Heart left ventricle (tissue), 13 donors: ENCODE data around the gene ZNF576.

ENCODE experiments used
- CTCF ChIP-seq, 12 donors: fragments of 200-600 bp; sonication (generic) in 4 of 12; IDR thresholded peaks; one replicate each; pipeline versions ENCODE4 v1.5.0 to v1.8.0; 2018 to 2022; ENCODE audit warnings: antibody characterized with exemption in 12 of 12, mild to moderate bottlenecking in 5 of 12
- POLR2A ChIP-seq, 2 donors: fragments of 450-650 bp; IDR thresholded peaks; one replicate each; pipeline ENCODE4 v1.6.1; 2017; ENCODE audit warnings: antibody characterized with exemption in 2 of 2, mild to moderate bottlenecking in 2 of 2, moderate library complexity in 2 of 2
- donor health status: ischemic (EF 13 %, LVEDD 7.1; RV severe dilation, severe dysfunction).
- donor health status: DM: no; HTN: yes; CAD: no.
- donor health status: DM: no; HTN: no; CAD: no.
- donor health status: ischemic (EF 25% LVEDD 6.9; RV normal size, moderate dysfunction).
- donor health status: ischemic (EF 25% LVEDD 5.7; RV mildly dilated, moderate dysfunction).
- donor health status: ischemic (EF 35%, LVEDD 5.7; RV mildly dilated, moderate dysfunction).
- donor health status: nonischemic (EF 11% LVEDD 7.7; RV severe dilation, severe dysfunction).
- donor health status: DM: yes; HTN: yes; CAD: no.
- donor health status: PGD.
- donor health status: ischemic (EF 29% LVEDD 5.4; RV normal size, mild dysfunction).
- donor health status: nonischemic (EF 23%, LVEDD 6.1; RV moderate dilation, normal function).

GRCh38 chr19:43638214-43638994 lies 42.0 kb downstream of the ZNF576 start:
- no peak for TF ChIP-seq CTCF (IDR thresholded peaks at IDR 0.05)
- no peak for TF ChIP-seq POLR2A (IDR thresholded peaks at IDR 0.05)
